Cardiac septum (tissue), 1 donor: ENCODE results near the gene BST1. TPM values are rescaled to one million over a fixed set of nuclear protein-coding genes. Genes with fewer than 3 reads are reported as not detected.
"Not testable (repeated sequence)": the region's sequence is repeated elsewhere in the genome, so short reads cannot be mapped to it uniquely, and the experiment has no call there.

Experiments used
- DNase-seq: peaks from one replicate; pipeline ENCODE4 v3.0.0-alpha.2; 2020; ENCODE audit warnings: low spot score
- intact Hi-C: fragments of 100-400 bp; cut with DNase I; formaldehyde crosslinking; loops from one replicate; pipeline ENCODE4 v1.14.0; 2022
- total RNA-seq: library from RNA; stranded (reverse); fragmentation: NEBNext Ultra II Directional; extraction: Animal tissue kit (Norgen Biotek cat#: 25700); gene quantifications from one replicate; pipeline ENCODE4 v1.2.1, GENCODE V29; 2021
- donor health status: DM: no; HTN: no; CAD: no.

Gene BST1
- total RNA-seq, 1 donor from 2014 or later, result 2.5 TPM

DNA sequence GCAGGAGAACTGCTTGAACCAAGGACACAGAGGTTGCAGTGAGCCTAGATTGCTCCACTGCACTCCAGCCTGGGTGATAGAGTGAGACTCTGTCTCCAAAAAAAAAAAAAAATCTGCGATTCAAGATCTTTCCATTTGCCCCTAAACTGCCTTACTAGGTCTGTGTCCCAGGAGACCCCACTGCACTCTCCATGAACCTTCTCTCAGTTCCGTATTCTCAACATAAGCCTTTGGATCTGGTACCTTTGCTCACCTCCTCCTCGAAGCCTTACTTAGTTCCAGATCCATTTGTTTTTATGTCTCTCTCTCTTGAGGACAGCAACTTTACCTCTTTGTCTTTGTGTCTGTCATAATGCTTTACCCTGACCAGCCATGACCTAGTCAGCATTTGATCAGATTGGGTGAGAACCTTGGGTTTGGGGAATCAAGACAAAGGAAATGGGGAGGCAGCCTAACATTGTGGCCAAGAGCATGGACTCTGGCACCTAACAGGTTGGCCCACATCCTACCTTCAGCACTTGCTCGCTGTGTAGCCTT is 33.7 kb downstream of the BST1 start:
- intact Hi-C loops, result no loop called here
- no peak for DNase-seq

- DNase-seq, result no peak
- intact Hi-C loops, result no loop called here
Measured at GRCh38 chr4:15737255-15737654, 34.4 kb downstream of the BST1 start.

DNA sequence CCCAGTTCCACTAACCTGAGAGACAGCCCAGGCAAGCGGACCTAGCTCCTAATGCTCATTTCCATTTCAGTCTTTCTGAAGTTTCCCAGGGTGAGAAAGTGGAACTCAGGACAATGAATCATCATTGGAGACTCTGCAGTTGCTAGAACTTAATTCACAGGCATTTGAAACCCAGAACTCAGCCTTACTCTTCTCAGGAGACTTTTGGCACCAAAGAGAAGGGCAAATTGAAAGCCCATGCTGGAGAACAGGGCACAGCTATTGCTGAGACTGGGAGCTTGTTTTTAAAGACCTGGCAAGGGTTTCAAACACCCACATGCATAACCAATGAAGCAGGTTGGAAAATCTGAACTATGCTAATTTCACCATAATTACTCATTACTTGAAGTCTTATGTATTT is 36.0 kb downstream of the BST1 start:
- intact Hi-C loops, result no loop called here
- no peak for DNase-seq

GRCh38 chr4:15740764-15741404 is 38.0 kb downstream of the BST1 start:
- DNase-seq, result no peak
- intact Hi-C loops, result no loop called here

DNA sequence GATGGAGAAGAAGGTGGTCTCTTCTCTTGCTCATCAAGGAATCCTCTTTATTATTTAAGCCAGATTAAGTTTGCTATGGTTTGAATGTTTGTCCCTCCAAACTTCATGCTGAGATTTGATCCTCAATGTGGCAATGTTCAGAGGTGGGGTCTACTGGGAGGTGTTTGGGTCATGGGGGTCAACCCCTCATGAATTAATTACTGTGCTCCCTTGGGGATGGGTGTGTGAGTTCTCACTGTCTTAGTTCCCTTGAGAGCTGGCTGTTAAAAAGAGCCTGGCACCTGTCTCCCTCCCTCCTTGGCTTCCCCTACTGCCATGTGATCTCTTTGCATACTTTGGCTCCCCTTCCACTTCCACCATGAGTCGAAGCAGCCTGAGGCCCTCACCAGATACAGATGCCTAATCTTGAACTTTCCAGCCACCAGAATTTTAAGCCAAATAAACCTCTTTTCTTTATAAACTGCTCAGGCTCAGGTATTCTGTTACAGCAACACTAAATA is 39.3 kb downstream of the BST1 start:
- intact Hi-C loops, result no loop called here

DNA sequence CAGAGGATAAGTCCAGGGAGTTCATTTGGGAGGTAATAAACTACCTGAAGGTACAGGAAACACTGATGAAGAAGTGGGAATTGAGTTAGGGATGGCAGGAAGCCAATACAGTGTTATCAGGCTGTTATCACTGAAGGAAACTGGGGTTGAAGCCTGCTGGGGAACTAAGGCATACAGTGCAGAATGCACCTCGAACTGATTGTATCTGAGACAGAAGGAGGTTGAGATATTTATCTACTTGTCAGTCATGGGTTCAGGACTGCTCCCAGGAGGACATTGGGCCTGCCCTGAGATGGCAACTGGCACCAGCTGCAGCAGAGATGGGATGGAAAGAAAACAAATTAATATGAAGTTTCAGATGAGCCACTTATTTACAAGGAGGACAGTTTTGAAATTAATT is 39.8 kb downstream of the BST1 start:
- intact Hi-C loops, result no loop called here
- no peak for DNase-seq

More for the DNA sequence above, 39.3 kb downstream of the BST1 start:
- DNase-seq, result no peak

DNA sequence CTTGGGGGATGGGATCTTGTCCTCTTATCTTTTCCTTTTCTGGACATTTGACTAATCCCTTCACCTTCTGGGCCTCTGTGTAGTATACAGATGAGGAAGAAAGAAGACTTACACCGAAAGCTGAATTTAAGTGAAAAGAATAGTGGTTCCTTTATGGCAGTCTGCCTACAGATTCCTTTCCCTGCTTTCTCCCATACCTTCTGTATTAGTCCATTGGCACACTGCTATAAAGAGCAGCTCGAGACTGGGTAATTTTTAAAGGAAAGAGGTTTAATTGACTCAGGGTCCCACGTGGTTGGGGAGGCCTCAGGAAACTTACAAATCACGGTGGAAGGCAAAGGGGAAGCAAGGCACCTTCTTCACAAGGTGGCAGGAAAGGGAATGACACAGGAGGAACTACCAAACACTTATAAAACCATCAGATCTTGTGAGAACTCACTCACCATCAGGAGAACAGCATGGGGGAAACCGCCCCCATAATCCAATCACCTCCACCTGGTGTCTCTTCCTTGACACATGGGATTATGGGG is 41.2 kb downstream of the BST1 start:
- DNase-seq, result no peak
- intact Hi-C loops, result no loop called here

GRCh38 chr4:15746110-15746509 is 43.2 kb downstream of the BST1 start:
- no peak for DNase-seq
- intact Hi-C loops, result no loop called here

DNA sequence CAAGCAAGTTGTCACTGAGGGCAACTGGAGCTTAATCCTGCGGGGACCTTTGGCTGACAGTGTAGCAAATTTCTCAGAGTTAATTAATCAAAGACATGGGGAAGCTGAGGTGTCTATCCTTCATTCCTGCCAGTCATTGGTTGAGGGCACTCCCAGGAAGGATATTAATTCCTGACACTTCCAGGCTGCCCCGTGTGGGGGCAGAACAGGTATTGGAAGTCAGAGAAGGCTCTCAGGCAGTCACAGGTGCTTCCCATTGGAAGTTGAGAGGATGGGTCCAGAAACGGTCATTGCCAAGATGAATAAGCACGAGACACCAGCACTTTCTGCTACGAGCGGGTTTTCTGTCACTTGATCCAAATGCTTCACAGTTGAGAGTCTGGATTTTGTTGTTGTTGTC is 46.1 kb downstream of the BST1 start:
- no peak for DNase-seq

DNA sequence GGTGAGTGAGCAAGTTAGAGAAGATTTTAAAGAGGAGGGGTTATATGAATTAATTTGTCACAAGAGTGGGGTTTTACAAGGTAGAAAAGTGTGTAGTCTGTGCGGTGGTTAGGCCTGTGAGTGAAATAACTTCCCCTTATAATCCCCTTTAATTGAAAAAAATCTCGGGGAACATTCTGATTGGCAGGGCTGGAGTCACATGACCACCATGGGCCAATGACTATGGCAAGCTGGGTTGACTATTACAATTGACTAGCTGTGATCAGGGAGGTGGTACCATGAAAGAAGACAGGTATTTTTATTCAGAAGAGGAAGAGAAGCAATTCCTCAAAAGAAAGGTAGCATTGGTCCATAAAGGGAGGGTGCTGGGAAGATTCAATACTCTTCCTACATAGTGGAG is 48.3 kb downstream of the BST1 start:
- intact Hi-C loops, result no loop called here
- DNase-seq, result no peak

More for the DNA sequence above, 46.1 kb downstream of the BST1 start:
- intact Hi-C loops, result no loop called here

DNA sequence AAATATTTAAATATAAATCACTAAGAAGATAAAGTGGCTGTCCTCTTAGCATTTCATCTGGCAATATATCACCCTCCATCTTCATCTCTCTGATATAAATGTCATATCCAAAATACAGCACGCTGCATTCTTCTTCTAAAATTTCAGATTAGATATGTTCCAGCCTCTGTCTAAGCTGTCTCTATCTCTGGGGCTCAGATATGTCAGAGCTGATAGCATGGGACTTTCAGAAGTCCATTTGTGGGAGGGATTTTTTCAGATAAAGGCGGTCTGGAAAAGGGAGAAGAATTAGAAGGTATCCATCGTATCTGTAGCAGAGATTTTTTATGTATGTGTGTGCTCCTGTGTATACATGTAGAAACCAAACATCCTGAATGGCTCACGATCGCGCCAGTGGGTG is 50.2 kb downstream of the BST1 start:
- intact Hi-C loops, result no loop called here
- no peak for DNase-seq

DNA sequence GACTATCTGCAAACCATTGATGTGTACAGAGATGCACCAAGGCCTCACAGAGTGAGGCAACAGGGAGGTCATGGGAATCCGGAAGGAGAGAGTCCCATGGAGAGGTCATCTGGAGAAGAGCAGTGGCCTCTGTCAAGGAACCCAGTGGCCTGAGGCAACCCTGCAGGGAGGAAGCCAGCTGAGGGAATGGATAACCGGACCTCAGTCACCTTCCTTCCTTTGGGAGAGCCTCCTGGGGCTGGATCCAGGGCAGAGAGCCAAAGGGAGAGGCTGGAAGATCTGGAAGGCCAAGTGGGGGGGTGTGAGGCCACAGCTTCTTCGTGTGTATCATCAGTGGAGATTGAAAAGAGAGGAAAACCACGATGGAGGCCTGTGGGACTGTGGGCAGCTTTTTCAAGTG is 50.9 kb downstream of the BST1 start:
- DNase-seq, result peak; percentile 87
- intact Hi-C loops, result no loop called here

GRCh38 chr4:15754323-15754722 is 51.5 kb downstream of the BST1 start:
- intact Hi-C loops, result no loop called here
- DNase-seq, result no peak

DNA sequence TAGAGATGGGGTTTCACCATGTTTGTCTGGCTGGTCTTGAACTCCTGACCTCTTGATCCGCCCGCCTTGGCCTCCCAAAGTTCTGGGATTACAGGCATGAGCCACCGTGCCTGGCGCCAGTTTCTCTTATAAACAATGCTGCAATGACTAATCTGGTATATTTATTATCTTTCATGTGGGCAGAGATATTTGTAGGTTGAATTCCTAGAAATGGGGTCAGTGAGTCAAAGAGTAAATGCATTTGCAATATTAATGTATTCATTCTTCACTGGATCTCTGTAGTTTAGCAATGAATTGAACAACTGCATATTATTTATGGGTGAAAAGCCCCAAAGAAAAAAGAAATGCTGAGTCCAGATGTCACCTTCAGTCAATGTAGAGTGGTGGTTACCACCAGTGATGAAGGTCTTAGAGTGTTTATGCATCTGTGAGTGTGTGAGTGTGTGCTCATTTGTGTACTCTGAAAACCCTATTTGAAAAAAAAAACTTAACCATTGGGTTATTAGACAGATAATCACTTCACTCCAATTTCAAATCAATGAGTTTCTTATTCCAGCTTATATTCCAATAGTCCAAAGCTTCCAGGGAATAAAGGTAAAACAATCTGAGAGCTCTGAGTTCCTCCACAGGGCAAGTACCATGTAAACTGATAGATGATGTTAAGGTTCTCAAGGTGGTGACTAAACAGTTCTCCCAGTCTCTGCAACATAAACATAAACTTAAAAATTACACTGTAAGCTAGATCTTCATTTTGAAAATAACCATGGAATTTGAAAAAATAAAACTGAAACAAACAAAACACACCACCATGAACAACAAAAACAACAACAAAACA is 52.7 kb downstream of the BST1 start:
- DNase-seq, result no peak
- intact Hi-C loops, result no loop called here

GRCh38 chr4:15756361-15756861 is 53.5 kb downstream of the BST1 start:
- intact Hi-C loops, result no loop called here
- no peak for DNase-seq

DNA sequence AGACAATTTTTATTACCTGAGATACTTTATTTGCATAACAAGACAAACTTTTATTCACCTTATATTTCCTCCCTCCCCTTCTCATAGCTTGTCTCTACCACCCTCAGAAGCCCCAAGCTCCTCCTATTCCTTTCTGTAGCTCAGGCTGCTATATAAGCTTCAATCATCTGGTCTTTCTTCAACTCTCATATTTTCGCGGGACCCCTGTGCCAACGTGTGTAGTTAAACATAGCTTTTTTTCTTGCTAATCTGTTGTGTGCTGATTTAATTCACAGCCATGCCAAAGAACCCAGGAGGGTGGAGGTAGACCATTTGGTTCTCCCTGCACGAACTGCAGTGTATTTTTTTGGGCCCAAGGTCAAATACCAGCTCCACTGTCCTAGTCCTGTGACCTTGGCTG is 54.2 kb downstream of the BST1 start:
- no peak for DNase-seq
- intact Hi-C loops, result no loop called here

DNA sequence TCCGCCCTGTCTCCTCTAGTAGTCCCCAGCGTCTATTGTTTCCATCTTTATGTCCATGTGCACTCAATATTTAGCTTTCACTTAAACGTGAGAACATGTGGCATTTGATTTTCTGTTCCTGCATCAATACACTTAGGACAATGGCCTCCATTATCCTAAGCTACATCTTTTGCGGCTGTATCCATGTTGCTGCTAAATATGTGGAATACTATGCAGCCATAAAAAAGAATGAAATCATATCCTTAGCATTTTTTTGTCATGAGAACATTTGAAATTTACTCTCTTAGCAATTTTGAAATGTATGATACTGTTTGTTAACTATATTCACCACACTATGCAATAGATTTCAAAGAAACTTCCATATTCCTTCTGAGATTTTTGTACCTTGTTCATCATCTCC is 55.4 kb downstream of the BST1 start:
- intact Hi-C loops, result no loop called here
- no peak for DNase-seq

DNA sequence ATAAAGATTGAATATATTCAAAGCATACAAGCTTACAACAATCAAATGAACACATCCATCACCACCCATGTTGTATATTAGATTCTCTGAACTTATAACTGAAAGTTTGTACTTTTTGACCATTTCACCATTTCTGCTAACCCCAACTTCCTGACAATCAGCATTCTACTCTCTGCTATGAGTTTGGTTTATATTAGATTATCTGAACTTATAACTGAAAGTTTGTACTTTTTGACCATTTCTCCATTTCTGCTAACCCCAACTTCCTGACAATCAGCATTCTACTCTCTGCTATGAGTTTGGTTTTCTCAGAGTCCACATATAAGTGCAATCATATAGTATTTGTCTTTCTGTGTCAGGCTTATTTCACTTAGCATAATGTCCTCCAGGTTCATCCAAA is 59.6 kb downstream of the BST1 start:
- intact Hi-C loops, result not testable (repeated sequence)

GRCh38 chr4:15765391-15765790 is 62.5 kb downstream of the BST1 start:
- intact Hi-C loops, result no loop called here
- DNase-seq, result no peak

More for the DNA sequence above, 59.6 kb downstream of the BST1 start:
- not testable (repeated sequence) for DNase-seq

DNA sequence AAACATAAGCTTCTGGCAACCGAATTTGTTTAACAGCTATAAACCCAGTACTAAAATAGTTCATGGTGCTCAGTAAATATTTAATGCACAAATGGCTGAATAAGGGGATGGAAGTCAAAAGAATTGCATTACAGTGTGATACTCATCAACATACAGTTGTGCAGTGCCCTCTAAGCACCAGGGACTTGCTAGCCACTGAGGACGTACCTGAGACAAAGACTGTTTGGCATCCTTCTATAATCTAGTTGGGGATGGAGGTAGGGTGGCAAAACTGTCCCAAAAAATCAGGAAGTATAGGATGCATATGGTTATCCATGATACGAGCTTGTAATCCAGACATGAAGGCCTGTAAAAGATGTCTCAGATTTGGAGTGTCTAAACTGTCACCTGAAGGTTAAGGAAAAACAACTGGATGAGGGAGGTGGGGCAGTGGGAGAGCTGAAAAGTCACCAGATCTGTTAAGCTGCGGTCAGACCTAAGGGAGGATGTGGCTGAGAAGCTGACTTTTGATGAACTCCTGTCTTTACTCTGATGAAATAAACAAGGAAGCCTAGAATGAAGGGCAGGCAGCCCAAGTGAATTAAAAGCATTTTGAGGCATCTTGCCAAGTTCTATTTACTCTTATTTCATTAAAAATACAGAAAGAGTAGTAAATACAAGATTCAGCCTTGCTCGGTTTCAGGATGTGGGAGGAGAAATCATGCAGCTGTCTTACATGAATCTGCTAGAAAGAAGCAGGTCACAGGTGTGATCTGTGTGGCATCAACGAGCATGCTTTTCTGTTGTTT is 63.2 kb downstream of the BST1 start:
- intact Hi-C loops, result no loop called here
- DNase-seq, result no peak
